Measurements from ENCODE around the gene LRRC27. TPM values are rescaled to one million over a fixed set of nuclear protein-coding genes. Genes with fewer than 3 reads are reported as not detected.
"Not testable (repeated sequence)": the region's sequence is repeated elsewhere in the genome, so short reads cannot be mapped to it uniquely, and the experiment has no call there.

The LRRC27 gene
- total RNA-seq, 3 donors from 2014 or later = 6.2 to 19.3 (median 8.2) TPM

GRCh38 chr10:132314336-132314735 is 17.7 kb upstream of the LRRC27 start:
- Histone ChIP-seq H3K4me1 (no peaks in the 10 kb centered on the region), H3K27ac (no peak overlapping the region), H3K4me3 (no peak overlapping the region), H3K9me3 (no peaks in the 10 kb centered on the region), H3K36me3 (no peaks in the 10 kb centered on the region), H3K27me3 (no peaks in the 10 kb centered on the region)
- no peak for TF ChIP-seq CTCF (IDR thresholded peaks at IDR 0.05)
- TF ChIP-seq POLR2A (IDR thresholded peaks at IDR 0.05) = no peak
- TF ChIP-seq POLR2AphosphoS5 (IDR thresholded peaks at IDR 0.05) = no peak
- intact Hi-C loops (cut with DNase I; ENCODE audit: low total_unique reads) = no loop called here
- no peak for DNase-seq (ENCODE audit: low spot score in 2 of 2)

GRCh38 chr10:132314881-132315280 is 17.1 kb upstream of the LRRC27 start:
- H3K4me3 ChIP-seq; H3K4me1 ChIP-seq; intact Hi-C loops (cut with DNase I; ENCODE audit: low total_unique reads); H3K9me3 ChIP-seq; H3K36me3 ChIP-seq; DNase-seq (ENCODE audit: low spot score in 2 of 2); H3K27ac ChIP-seq; H3K27me3 ChIP-seq: not testable (repeated sequence)

- intact Hi-C loops (cut with DNase I; ENCODE audit: low total_unique reads) = loop anchor here (1.0 kb wide), 1 partner anchor 16 kb away; no protein-coding TSS in a partner anchor
Observed at GRCh38 chr10:132316133-132316532, 15.9 kb upstream of the LRRC27 start.

GRCh38 chr10:132317477-132317876 is 14.5 kb upstream of the LRRC27 start:
- H3K36me3 ChIP-seq; H3K27ac ChIP-seq; H3K4me3 ChIP-seq; H3K27me3 ChIP-seq; intact Hi-C loops (cut with DNase I; ENCODE audit: low total_unique reads); H3K9me3 ChIP-seq; H3K4me1 ChIP-seq: not testable (repeated sequence)
- DNase-seq (ENCODE audit: low spot score in 2 of 2) = peak in 1 of 2 donors; percentile 3

More at GRCh38 chr10:132316133-132316532, 15.9 kb upstream of the LRRC27 start:
- H3K4me1 ChIP-seq = no peaks in the 10 kb centered on the region
- TF ChIP-seq POLR2A (IDR thresholded peaks at IDR 0.05) (no peak), CTCF (IDR thresholded peaks at IDR 0.05) (no peak), POLR2AphosphoS5 (IDR thresholded peaks at IDR 0.05) (no peak)
- H3K36me3 ChIP-seq = no peaks in the 10 kb centered on the region
- H3K27me3 ChIP-seq = no peaks in the 10 kb centered on the region
- no peak overlapping the region for H3K27ac ChIP-seq
- no peak for DNase-seq (ENCODE audit: low spot score in 2 of 2)
- no peak overlapping the region for H3K4me3 ChIP-seq
- H3K9me3 ChIP-seq = no peaks in the 10 kb centered on the region

GRCh38 chr10:132319853-132320653 is 11.9 kb upstream of the LRRC27 start:
- Histone ChIP-seq H3K4me3 (no peak overlapping the region), H3K4me1 (no peaks in the 10 kb centered on the region), H3K36me3 (no peaks in the 10 kb centered on the region), H3K27me3 (no peaks in the 10 kb centered on the region), H3K27ac (no peak overlapping the region), H3K9me3 (no peaks in the 10 kb centered on the region)
- TF ChIP-seq POLR2AphosphoS5 (IDR thresholded peaks at IDR 0.05) (no peak), POLR2A (IDR thresholded peaks at IDR 0.05) (no peak), CTCF (IDR thresholded peaks at IDR 0.05) (no peak)
- DNase-seq (ENCODE audit: low spot score in 2 of 2) = peak in 1 of 2 donors; percentile 33
- intact Hi-C loops (cut with DNase I; ENCODE audit: low total_unique reads) = no loop called here

GRCh38 chr10:132320654-132321469 is 11.1 kb upstream of the LRRC27 start:
- Histone ChIP-seq H3K9me3 (no peaks in the 10 kb centered on the region), H3K27me3 (no peaks in the 10 kb centered on the region), H3K4me3 (no peak overlapping the region), H3K27ac (no peak overlapping the region), H3K36me3 (no peaks in the 10 kb centered on the region), H3K4me1 (no peaks in the 10 kb centered on the region)
- intact Hi-C loops (cut with DNase I; ENCODE audit: low total_unique reads) = no loop called here
- DNase-seq (ENCODE audit: low spot score in 2 of 2) = no peak
- TF ChIP-seq POLR2A (IDR thresholded peaks at IDR 0.05) = no peak
- no peak for TF ChIP-seq POLR2AphosphoS5 (IDR thresholded peaks at IDR 0.05)
- no peak for TF ChIP-seq CTCF (IDR thresholded peaks at IDR 0.05)

All from breast epithelium (tissue), 4 donors.